VCaP (cell line): ENCODE data around the gene PRPSAP2.

Experiments
- H3K27ac ChIP-seq: fragments of 450-650 bp; 2 replicates; pipeline ENCODE4 v1.5.1; 2017
- CTCF ChIP-seq: fragments of 450-650 bp; conservative IDR thresholded peaks from 2 replicates; pipeline ENCODE4 v1.5.1; 2017; ENCODE audit warnings: mild to moderate bottlenecking, moderate library complexity

Gene PRPSAP2

GRCh38 chr17:18961634-18962493, 103.9 kb downstream of the PRPSAP2 start:
- no peak overlapping the region for H3K27ac ChIP-seq
- TF ChIP-seq CTCF, result no peak

DNA sequence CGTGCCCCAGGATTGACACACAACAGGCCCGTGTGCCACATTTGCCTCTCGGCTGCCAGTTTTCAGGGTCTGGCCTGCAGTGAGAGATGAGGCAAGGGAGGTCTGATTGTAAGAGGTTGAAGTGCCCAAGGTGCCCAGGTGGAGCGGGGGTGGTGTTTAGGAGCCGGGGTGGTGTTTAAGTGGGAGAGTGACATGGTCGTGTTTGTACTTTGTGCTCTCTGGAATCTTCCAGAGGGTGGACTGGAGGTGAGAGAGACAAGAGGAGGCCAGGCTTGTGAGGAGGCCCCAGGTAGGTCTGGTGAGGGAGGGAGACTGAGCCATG, 104.5 kb downstream of the PRPSAP2 start:
- H3K27ac ChIP-seq, result no peak overlapping the region
- TF ChIP-seq CTCF, result no peak

DNA sequence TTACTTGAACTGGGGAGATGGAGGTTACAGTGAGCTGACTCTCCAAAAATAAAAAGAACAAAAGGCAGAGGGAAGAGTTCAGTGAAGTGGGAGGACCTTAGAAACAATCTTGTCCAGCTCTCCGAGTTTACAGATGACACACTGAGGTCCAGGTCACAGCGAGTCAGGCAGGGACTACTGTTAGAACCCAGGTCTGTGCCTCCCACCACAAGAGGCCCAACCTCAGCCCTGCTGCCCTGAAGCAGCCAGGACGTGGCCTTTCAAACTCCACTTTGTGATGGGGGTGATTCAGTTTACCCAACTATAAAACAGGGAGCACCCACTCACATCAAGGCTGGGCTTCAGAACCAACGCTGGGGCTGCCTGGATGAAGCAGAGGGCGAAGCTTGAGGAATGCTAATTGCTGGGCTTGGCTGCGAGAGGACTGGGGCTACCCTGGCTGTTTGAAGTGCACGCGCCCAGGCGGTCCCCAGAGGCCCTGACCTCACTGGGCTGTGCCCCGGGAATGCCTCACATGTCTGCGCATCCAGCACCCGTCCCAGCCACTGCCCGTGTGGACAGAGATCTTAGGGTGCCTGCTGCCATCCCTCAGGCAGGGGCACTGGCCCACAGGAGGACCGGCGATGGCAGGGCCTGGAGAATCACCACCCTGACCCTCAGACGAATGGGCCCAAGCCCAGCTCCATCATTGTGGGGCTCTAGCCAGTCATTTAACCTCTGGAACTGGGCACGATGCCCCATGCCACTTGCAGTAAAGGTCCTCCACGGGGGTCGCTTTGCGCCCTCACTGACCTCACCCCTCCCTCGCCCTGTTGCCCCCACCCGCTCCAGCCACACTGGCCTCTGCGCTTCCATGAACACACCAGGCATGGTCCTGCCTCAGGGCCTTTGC, 105.4 kb downstream of the PRPSAP2 start:
- no peak overlapping the region for H3K27ac ChIP-seq
- no peak for TF ChIP-seq CTCF

DNA sequence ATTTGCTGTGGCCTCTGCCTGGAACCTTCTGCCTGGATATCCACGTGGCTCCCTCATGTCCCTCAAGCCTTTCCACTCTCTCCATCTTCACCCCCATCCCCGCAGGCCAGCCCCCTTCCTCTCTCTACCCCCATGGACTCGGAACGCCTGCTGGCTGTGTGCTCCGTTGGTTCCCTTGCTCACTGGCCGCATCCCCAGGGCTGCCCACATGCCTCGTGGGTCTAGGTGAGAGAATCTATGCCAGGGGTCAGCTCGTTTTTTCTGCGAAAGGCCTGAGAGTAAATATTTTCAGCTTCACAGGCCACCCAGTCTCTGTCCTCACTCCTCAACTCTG, 106.1 kb downstream of the PRPSAP2 start:
- TF ChIP-seq CTCF, result no peak
- H3K27ac ChIP-seq, result no peak overlapping the region

DNA sequence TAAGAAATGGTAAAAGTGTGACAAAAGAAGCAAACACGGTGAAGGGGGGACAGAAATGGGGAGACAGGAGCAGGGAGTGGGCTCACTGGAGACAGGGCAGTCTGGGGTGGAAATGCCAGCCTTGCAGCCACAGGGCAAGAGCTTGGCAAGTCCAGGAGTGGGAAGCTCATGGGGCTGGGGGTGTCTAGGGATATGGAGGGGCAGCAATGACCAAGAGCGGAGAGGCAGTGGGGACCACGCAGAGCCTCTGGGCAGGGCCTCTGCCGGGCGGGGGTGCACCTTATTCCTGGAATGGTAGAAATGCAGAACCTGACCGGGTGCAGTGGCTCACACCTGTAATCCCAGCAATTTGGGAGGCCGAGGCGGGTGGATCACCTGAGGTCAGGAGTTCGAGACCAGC, 106.6 kb downstream of the PRPSAP2 start:
- no peak for TF ChIP-seq CTCF
- no peak overlapping the region for H3K27ac ChIP-seq

DNA sequence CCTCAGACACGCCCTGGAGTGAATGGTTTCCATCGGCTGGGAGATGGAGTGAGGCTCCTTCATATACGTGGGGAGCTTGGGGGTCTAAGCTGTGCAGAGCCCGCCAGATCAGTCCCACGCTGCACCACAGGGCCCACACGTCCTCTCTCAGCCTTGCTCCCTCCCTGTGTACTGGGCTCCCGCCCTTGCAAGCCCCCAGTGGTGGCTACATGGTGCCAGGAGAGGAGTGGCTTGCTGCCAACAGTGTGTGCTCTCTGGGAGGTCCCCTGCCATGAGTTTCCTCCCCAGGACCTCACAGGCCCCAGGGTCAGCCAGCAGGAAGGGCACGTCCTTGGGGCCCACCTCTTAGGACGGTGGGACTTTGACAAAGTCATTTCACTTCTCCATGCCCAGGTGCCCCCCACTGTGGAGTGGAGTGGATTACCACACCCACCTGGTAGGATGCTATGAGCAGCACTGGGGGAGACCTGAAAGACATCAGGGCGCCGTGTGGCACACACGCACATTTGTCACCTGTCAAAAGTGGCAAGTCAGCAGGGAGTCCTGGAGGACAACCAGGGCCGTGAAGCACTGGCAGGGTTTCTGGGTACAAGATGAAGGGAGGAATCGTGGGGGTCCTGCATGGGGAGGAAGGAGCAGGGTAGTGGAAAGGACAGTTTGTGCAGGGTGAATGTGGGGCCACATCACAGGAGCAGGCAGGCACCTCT, 107.8 kb downstream of the PRPSAP2 start:
- no peak for TF ChIP-seq CTCF
- H3K27ac ChIP-seq, result no peak overlapping the region
